ENCODE results near the gene USP3.

- no peak for TF ChIP-seq YY1 (IDR thresholded peaks at IDR 0.05; ENCODE audit: low read depth)
- TF ChIP-seq REST (IDR thresholded peaks at IDR 0.05; ENCODE audit: low read depth) = no peak
- TF ChIP-seq RAD21 (IDR thresholded peaks at IDR 0.05; ENCODE audit: low read depth) = no peak
- TF ChIP-seq USF1 (IDR thresholded peaks at IDR 0.05) = no peak
- TF ChIP-seq CREB1 (IDR thresholded peaks at IDR 0.05; ENCODE audit: low read depth) = no peak
- TF ChIP-seq TAF1 (IDR thresholded peaks at IDR 0.05; ENCODE audit: low read depth) = no peak
- TF ChIP-seq FOXM1 (IDR thresholded peaks at IDR 0.05; ENCODE audit: borderline replicate concordance, low read depth) = no peak
- no peak for TF ChIP-seq EP300 (IDR thresholded peaks at IDR 0.05; ENCODE audit: borderline replicate concordance)
- TF ChIP-seq MAX (IDR thresholded peaks at IDR 0.05) = no peak
- no peak for TF ChIP-seq TCF12 (IDR thresholded peaks at IDR 0.05; ENCODE audit: low read depth)
- no peak for TF ChIP-seq TEAD4 (IDR thresholded peaks at IDR 0.05)
These were observed 6.5 kb upstream of the USP3 start for GRCh38 chr15:63497642-63498467.
